NCI-H510A treated with DMSO at 0.1 percent for 48 hours (cell line): Measurements from ENCODE around the gene EYA4.

ENCODE experiments used
- DNase-seq: peaks from one replicate; lab custom pipeline; 2025; lab: John Stamatoyannopoulos, UW

EYA4 gene

DNA sequence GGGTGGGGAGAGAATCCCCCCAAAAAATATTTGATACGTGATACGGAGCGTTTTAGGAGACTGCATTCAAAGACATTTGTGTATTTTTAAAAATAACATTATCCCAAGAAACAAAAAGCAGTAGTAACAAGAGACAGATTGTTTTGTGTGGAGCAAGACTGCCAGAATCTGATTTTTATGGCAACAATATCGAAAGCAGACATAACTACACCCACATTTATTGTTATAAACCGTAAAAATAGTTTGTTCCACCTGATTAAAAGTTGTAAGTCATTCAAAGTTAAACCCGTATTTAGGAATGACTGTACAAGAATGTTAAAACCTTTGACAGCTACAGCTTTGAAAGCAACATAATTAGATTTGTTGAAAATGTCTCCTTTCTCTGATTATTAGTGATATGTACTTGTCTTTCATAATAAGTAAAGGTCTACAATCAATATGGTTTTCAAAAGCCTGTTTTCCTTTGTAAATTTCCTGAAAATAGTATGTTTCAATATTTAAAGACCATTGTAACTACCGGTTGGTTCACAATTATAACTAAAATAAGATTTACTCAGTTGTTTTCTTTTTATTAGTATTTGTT lies 2.7 kb downstream of the EYA4 start:
- DNase-seq: no peak

DNA sequence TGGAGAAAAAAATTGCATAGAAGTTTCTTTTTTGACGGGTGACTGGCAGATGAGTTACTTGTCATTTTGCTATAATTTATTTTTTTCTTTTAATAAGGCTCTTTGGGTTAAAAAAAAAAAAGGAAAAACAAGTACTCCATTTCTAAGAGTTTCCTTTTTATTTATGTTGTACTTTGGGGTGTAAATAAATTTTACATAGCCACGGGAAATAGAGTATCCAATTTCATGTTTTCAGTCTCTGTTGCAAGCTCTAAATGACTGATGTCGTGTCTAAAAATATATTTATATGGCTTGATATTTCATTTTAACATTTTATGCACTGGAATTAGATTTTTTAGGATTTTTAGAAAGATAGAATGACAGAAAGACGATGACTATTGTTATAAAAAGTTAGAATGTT lies 3.4 kb downstream of the EYA4 start:
- DNase-seq: no peak

DNA sequence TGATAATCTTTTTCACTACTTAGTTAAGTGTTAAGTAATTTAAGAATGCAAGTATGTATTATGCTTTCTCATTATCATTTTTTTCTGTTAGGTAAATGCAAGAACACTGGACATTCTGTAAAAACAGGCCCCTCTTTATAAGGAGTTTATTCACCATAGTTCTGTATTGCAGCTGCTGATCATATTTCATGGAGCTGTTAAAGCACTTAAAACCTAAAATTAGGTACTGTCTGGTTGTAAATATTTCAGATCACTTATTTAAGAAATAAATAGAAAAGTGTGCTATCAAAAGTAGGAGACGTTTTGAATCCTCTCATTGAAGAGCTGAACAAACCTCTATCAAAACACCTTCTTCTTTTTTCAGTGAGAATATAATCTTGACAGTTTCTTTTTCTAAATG lies 3.9 kb downstream of the EYA4 start:
- DNase-seq: no peak

GRCh38 chr6:133245422-133245903 lies 4.3 kb downstream of the EYA4 start:
- no peak for DNase-seq

- DNase-seq: no peak
Measured at GRCh38 chr6:133247581-133247980, 6.4 kb downstream of the EYA4 start.

DNA sequence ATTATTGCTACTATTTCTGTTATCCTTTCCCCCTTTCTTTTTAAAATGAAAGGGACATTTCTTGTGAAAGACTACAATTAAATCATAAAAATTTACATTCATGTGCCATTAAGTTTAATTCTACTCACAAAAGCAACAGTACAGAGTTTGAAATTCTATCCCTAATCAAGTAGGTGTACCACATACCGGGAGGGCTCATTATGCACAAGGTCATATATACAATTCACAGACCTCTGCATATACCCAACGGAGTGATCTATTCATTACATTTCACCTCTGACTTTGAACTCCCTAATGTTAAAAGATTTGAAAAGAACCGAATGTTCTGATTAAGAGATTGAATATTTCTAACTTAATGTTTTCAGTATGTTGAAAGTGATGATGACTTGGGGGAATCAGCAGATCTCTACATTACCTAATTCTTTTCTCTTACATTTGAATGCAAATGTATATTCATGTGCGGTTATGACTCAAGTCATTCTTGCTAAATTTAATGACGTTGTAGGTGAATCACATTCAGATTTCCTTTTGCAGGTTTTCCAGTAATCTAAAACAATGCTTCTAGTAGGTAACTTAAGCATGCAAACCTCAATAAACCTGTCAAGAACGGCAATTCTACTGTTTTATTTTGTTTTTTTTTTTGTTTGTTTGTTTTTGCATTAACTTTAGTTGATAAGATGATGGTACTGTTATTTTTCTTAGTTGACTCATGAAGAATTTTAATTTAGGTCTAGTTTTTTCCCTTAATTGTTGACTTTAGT lies 7.3 kb downstream of the EYA4 start:
- DNase-seq: no peak

- DNase-seq: no peak
Measured at GRCh38 chr6:133251688-133252087, 10.5 kb downstream of the EYA4 start.

DNA sequence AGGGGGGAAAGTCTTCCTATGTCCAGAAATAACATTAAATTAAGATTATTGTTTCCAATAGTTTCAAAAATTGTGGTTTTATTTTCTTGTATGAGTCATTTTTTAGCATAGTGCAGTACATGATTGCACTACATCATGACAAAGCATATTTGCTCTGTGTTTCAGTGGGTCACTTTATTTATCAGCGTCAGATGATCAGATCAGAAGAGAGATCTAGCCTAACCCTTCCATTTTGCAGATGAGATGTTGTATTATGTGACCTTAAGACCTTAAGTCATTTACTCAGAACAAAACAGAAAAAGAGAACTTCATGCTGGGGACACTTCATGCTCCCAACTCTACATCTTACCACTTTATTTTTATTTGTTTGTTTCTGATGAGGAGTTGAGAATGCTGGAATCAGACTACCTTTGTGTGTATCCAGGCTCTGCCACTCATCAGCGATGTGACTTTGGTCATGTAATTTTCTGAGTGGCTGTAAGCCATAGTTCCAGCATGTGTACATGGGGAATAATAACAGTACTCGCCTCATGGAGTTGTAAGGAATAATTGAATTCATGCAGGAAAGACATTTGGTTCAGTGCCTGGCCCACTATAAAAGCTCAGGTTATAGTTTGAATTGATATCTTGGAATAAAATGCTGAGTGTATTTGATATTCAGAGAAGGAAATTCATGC lies 13.5 kb downstream of the EYA4 start:
- DNase-seq: no peak

DNA sequence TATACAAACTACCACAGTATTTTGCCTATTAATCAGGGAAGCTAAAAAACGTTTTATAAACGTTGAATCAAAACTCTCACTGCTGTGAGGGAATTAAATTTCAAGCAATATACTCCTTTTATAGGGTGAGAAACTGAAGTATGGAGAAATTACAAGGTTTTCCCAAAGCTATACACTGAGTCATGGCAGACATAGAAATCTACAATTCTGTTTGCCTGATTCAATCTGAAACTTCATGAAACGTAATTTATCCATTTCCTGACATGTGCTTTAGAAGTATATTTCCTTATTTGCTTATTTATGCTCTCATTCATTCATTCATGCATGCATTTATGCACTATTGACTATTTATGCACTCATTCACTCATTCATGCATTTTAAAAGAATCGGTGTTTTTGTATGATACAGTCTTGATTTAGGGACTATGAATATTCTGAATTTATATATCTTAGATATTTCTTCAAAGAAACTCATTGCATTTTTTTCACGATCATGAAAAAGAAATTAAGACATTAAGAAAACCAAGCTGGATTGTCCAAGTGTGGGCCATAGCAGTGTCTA lies 16.5 kb downstream of the EYA4 start:
- no peak for DNase-seq

- no peak for DNase-seq
Measured at GRCh38 chr6:133259561-133259960, 18.4 kb downstream of the EYA4 start.

DNA sequence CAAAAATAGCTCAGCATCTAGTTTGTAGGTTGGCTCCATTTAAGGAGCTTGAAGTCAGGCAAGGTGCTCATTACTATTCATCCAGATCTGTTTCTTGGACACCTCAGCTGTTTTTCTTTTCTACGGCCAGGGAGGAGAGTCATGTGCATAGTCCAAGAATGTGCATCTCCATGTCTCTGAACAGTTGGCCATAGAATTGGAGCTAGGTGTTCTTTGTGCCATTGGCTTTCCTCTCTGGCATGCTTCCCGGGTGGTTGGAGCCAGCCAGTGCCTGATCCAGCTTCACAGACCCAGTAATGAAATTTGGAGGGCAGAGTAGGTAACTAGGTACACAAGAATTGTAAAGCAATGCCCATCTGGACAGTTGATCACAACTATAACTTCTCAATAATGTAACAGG lies 21.6 kb downstream of the EYA4 start:
- DNase-seq: no peak

GRCh38 chr6:133265066-133265465 lies 23.9 kb downstream of the EYA4 start:
- no peak for DNase-seq

- no peak for DNase-seq
Measured at GRCh38 chr6:133266186-133266585, 25.0 kb downstream of the EYA4 start.

DNA sequence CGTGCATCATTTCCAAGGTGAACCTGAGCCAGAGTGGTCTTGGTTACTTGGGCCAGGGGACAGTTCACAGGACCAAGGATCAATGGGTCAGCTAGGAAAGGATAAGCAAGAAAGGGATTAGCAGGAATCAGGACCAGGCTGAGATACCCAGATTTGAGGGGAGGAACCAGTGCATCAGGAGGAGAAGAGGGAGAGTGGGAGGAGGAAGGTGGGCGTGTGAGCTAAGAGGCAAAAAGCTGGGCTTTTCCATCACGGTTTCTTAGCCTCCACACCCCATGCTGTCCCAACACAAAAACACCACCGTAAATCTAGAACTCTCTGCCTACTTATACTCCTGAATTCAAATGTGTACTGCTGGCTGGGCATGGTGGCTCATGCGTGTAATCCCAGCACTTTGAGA lies 27.5 kb downstream of the EYA4 start:
- no peak for DNase-seq

- no peak for DNase-seq
Measured at GRCh38 chr6:133274813-133275212, 33.7 kb downstream of the EYA4 start.

DNA sequence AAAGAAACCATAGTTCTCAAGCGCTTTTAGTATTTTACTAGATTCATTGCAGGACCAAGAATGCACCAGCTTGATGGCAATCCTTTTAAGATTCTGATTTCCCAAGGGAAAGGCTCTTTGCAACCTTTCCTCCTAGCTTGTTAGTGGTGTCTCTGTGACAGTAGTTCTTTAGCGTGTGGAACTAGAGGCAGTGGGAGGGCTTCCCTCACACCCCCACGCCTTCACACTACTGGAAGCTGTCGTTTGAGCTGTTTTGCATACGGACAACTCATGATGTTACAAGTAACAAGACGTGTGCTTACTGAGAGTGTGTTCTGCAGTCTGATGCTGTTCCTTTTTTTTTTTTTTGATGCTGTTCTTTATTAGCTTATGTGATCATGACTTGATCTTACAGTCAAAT lies 34.1 kb downstream of the EYA4 start:
- no peak for DNase-seq

DNA sequence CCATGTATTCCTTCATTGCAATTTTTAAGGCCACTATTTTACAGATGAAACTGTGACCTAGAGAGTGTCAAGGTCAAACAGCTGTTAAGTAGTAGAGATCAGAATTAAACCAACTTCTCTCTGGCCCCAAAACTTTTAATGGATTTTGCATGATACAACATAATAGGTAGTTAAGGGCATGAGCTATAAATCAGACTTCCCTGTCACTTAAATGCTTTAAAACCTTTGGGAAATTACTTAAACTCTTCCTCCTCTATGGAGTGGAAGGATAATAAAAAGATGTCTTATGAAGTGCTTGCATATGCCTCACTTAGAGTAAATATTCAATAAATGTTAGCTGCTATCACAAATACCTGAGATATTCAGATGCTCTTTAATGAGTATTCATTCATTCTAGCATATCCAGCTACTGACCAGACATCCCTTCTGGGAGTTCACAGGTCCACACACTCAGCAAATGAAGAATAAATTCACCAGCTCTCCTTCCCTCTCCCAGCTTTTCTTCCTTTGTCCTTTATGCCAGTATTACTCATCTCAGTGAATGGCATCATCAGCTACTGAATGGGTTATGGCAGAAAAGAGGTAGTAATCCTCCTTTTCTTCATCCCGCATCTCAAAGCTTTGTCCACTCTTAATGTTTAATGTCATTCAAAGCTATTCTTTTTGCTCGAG lies 36.2 kb downstream of the EYA4 start:
- DNase-seq: no peak

- no peak for DNase-seq
Measured at GRCh38 chr6:133277900-133278545, 36.9 kb downstream of the EYA4 start.

- DNase-seq: no peak
Measured at GRCh38 chr6:133286765-133287164, 45.6 kb downstream of the EYA4 start.

GRCh38 chr6:133288662-133289061 lies 47.5 kb downstream of the EYA4 start:
- DNase-seq: no peak

GRCh38 chr6:133289733-133290306 lies 48.7 kb downstream of the EYA4 start:
- no peak for DNase-seq

- no peak for DNase-seq
Measured at GRCh38 chr6:133290930-133291329, 49.8 kb downstream of the EYA4 start.
